Measurements from ENCODE around the gene KLHL22. TPM values are rescaled to one million over a fixed set of nuclear protein-coding genes. Genes with fewer than 3 reads are reported as not detected.

KLHL22 gene
- total and polyA plus RNA-seq, 2 experiments from 2014 or later, result 23.6 to 38.0 TPM

DNA sequence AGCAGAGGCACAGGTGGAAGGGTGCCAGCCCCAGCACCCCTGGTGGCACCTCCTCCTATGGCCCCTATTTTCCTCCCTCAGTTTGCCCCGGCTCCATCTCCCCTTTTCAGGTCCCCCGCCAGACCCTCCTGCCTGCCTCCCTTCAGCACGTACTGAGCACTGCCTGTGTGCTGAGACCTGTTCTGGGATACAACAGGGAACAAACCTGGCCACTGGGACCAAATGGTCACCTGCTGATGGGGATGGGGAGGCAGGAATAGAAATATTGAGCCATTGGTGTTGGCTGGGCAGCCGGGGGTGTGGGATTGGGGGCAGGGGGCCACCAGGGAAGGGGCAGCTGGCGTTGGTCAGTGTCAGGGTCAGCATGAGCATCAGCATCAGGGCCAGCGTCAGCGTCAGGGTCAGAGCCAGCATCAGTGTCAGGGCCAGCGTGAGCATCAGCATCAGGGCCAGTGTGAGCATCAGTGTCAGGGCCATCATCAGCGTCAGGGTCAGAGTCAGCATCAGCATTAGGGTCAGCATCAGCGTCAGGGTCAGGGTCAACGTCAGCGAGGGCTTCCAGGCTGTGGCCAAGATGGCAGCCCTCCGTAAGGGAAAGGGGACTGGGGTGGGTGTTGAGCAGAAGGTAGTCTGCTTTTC lies 94.1 kb downstream of the KLHL22 start:
- 98% methylated on average over 10 of the region's 13 CpGs for WGBS (ENCODE audit: low lambda C conversion rate, missing lambda C conversion rate)
- Histone ChIP-seq H3K4me3 (no peak overlapping the region), H4K20me1 (ENCODE audit: insufficient read depth, poor library complexity, severe bottlenecking) (peaks cover under 1% of the 10 kb centered on the region), H3K27ac (no peak overlapping the region), H3K9me3 (ENCODE audit: low read depth) (no peaks in the 10 kb centered on the region), H3K4me1 (ENCODE audit: insufficient read depth) (peaks cover 6% of the 10 kb centered on the region), H3K4me2 (no peak overlapping the region), H3K9me2 (replicated peaks; ENCODE audit: insufficient read depth) (no peaks in the 10 kb centered on the region), H3K27me3 (no peaks in the 10 kb centered on the region), H3K36me3 (replicated peaks; ENCODE audit: insufficient read depth, low read depth) (no peaks in the 10 kb centered on the region), H3K79me2 (peaks cover 42% of the 10 kb centered on the region), H2AFZ (no peak overlapping the region)
- DNase-seq (ENCODE audit: low spot score), result no peak
- TF ChIP-seq EZH2phosphoT487 (IDR thresholded peaks at IDR 0.05; ENCODE audit: low read depth, severe bottlenecking, unreplicated experiment) (no peak), EZH2 (IDR thresholded peaks at IDR 0.05; ENCODE audit: borderline replicate concordance) (no peak)
- TF ChIP-seq, protein P1, sequence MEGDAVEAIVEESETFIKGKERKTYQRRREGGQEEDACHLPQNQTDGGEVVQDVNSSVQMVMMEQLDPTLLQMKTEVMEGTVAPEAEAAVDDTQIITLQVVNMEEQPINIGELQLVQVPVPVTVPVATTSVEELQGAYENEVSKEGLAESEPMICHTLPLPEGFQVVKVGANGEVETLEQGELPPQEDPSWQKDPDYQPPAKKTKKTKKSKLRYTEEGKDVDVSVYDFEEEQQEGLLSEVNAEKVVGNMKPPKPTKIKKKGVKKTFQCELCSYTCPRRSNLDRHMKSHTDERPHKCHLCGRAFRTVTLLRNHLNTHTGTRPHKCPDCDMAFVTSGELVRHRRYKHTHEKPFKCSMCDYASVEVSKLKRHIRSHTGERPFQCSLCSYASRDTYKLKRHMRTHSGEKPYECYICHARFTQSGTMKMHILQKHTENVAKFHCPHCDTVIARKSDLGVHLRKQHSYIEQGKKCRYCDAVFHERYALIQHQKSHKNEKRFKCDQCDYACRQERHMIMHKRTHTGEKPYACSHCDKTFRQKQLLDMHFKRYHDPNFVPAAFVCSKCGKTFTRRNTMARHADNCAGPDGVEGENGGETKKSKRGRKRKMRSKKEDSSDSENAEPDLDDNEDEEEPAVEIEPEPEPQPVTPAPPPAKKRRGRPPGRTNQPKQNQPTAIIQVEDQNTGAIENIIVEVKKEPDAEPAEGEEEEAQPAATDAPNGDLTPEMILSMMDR (IDR thresholded peaks at IDR 0.05; ENCODE audit: poor library complexity), result no peak

- no peak overlapping the region for H3K4me3 ChIP-seq
- no peaks in the 10 kb centered on the region for H3K36me3 ChIP-seq (replicated peaks; ENCODE audit: insufficient read depth, low read depth)
Observed at GRCh38 chr22:20400606-20401375, 94.8 kb downstream of the KLHL22 start.

DNA sequence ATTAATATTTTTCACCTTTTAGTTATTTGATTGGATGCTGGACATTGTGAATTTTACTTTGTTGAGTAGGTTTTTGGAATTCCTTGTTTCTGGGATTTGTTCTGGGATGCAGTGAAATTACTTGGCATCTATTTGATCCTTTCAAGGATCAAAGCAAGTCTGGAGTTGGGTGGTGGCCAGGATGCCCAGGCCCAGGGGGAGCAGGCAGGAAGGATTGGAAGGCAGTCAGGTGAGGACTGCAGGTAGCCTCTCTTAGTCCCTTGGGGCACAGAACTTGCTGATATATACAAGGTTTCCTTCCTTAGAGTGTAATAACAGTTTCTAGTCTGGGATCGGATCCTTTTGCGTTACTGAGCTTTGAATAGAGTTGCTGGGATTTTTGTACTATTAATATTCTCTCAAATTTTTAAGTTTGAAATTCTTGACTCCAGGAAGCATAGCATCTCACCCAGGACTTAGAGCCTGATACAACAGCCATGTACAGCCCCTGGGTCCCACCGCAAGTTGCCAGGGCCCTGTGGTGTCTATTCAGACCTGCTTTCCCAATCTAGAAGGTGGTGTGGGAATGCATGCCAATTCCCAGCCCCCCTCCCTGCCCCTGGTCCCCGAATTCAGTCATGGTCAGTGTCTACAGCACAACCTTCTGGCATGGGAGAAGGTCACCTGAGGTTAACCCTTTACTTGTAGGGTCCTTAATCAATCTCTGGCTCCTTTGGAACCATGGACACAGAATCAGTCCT lies 95.6 kb downstream of the KLHL22 start:
- Histone ChIP-seq H3K9me2 (replicated peaks; ENCODE audit: insufficient read depth) (no peaks in the 10 kb centered on the region), H3K4me1 (ENCODE audit: insufficient read depth) (peaks cover 19% of the 10 kb centered on the region), H4K20me1 (ENCODE audit: insufficient read depth, poor library complexity, severe bottlenecking) (peaks cover 6% of the 10 kb centered on the region), H2AFZ (no peak overlapping the region), H3K79me2 (peaks cover 56% of the 10 kb centered on the region), H3K27ac (no peak overlapping the region), H3K27me3 (no peaks in the 10 kb centered on the region), H3K9me3 (ENCODE audit: low read depth) (no peaks in the 10 kb centered on the region), H3K36me3 (replicated peaks; ENCODE audit: insufficient read depth, low read depth) (no peaks in the 10 kb centered on the region), H3K4me3 (no peak overlapping the region), H3K4me2 (no peak overlapping the region)
- WGBS (ENCODE audit: low lambda C conversion rate, missing lambda C conversion rate), result 85% methylated on average over 4 of the region's 4 CpGs
- DNase-seq (ENCODE audit: low spot score), result no peak
- TF ChIP-seq EZH2phosphoT487 (IDR thresholded peaks at IDR 0.05; ENCODE audit: low read depth, severe bottlenecking, unreplicated experiment), result no peak
- TF ChIP-seq EZH2 (IDR thresholded peaks at IDR 0.05; ENCODE audit: borderline replicate concordance), result no peak
- TF ChIP-seq, protein P1 (IDR thresholded peaks at IDR 0.05; ENCODE audit: poor library complexity), result no peak

More at GRCh38 chr22:20400606-20401375, 94.8 kb downstream of the KLHL22 start:
- H4K20me1 ChIP-seq (ENCODE audit: insufficient read depth, poor library complexity, severe bottlenecking), result peaks cover 6% of the 10 kb centered on the region
- no peak overlapping the region for H3K27ac ChIP-seq
- H3K4me1 ChIP-seq (ENCODE audit: insufficient read depth), result peaks cover 12% of the 10 kb centered on the region
- H3K79me2 ChIP-seq, result peaks cover 48% of the 10 kb centered on the region
- no peaks in the 10 kb centered on the region for H3K9me2 ChIP-seq (replicated peaks; ENCODE audit: insufficient read depth)
- H3K27me3 ChIP-seq, result no peaks in the 10 kb centered on the region
- WGBS (ENCODE audit: low lambda C conversion rate, missing lambda C conversion rate), result 96% methylated on average over 15 of the region's 15 CpGs
- no peak overlapping the region for H3K4me2 ChIP-seq
- H2AFZ ChIP-seq, result no peak overlapping the region
- no peak for DNase-seq (ENCODE audit: low spot score)
- H3K9me3 ChIP-seq (ENCODE audit: low read depth), result no peaks in the 10 kb centered on the region
- TF ChIP-seq EZH2 (IDR thresholded peaks at IDR 0.05; ENCODE audit: borderline replicate concordance), result no peak
- TF ChIP-seq, protein P1 (IDR thresholded peaks at IDR 0.05; ENCODE audit: poor library complexity), result no peak
- TF ChIP-seq EZH2phosphoT487 (IDR thresholded peaks at IDR 0.05; ENCODE audit: low read depth, severe bottlenecking, unreplicated experiment), result no peak

Data from hepatocyte (in vitro differentiated cells).